ENCODE results near the gene SPON2.

DNA sequence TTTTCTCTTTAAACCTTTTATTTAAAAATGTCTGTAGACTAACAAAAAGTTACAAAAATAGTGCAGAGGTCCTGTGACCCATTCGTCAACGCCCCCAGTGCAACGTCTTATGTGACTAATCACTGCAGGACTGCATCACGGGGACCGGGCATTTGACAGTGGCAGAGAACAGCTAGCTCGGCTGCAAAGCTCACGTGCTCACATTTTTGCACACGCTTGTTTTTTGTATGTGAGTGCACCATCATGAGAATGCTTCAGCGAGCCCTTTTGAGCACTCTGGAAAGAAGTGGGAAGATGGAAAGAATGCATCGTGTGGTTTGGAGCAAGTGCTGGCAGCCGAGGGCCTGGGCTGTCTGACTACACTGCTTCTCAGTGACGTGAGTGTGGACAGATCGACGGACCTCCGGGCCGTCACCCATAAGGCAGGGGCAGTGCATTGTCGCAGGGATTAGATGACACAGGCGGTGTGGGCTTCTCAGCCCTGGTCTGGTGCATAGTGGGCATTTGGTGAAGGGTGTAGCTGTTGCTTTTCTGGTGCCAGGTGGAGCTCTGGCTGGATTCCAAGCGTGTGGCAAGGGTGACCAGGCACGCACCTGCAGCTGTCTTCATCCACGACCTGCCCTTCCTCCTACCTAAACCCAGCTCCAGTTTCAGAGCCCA is 17.7 kb downstream of the SPON2 start:
- TF ChIP-seq MAZ (IDR thresholded peaks at IDR 0.05; ENCODE audit: borderline replicate concordance, low read depth, low read length) (no peak), POLR2A (IDR thresholded peaks at IDR 0.05; ENCODE audit: low read length) (no peak), CEBPB (IDR thresholded peaks at IDR 0.05) (no peak), ESRRA (IDR thresholded peaks at IDR 0.05; ENCODE audit: borderline replicate concordance, low read length) (no peak), RAD21 (conservative IDR thresholded peaks at IDR 0.05 in 1 of 2, IDR thresholded peaks at IDR 0.05 in 1 of 2) (no peak), HOXB13 (CRISPR knock-in tag; IDR thresholded peaks at IDR 0.05; ENCODE audit: low read depth) (no peak), FOXS1 (CRISPR knock-in tag; IDR thresholded peaks at IDR 0.05) (no peak), HOXA7 (CRISPR knock-in tag; IDR thresholded peaks at IDR 0.05) (no peak), SREBF2 (IDR thresholded peaks at IDR 0.05) (no peak), MYC (IDR thresholded peaks at IDR 0.05; ENCODE audit: borderline replicate concordance, low read length) (no peak)
- TF ChIP-seq, protein P1, sequence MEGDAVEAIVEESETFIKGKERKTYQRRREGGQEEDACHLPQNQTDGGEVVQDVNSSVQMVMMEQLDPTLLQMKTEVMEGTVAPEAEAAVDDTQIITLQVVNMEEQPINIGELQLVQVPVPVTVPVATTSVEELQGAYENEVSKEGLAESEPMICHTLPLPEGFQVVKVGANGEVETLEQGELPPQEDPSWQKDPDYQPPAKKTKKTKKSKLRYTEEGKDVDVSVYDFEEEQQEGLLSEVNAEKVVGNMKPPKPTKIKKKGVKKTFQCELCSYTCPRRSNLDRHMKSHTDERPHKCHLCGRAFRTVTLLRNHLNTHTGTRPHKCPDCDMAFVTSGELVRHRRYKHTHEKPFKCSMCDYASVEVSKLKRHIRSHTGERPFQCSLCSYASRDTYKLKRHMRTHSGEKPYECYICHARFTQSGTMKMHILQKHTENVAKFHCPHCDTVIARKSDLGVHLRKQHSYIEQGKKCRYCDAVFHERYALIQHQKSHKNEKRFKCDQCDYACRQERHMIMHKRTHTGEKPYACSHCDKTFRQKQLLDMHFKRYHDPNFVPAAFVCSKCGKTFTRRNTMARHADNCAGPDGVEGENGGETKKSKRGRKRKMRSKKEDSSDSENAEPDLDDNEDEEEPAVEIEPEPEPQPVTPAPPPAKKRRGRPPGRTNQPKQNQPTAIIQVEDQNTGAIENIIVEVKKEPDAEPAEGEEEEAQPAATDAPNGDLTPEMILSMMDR (IDR thresholded peaks at IDR 0.05) = no peak
- TF ChIP-seq, protein P2, sequence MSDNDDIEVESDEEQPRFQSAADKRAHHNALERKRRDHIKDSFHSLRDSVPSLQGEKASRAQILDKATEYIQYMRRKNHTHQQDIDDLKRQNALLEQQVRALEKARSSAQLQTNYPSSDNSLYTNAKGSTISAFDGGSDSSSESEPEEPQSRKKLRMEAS (IDR thresholded peaks at IDR 0.05) = no peak

Data from A549 (cell line).